AG09309 (cell line): ENCODE results near the gene CXCR2.
"Not testable (repeated sequence)": the region's sequence is repeated elsewhere in the genome, so short reads cannot be mapped to it uniquely, and the experiment has no call there.

Source experiments
- DNase-seq: peaks from one replicate; pipeline ENCODE4 v3.0.0-alpha.2; 2010; ENCODE audit warnings: low read depth
- H3K4me3 ChIP-seq: 2 replicates; pipeline ENCODE4 v1.5.1; 2011; ENCODE audit warnings: mild to moderate bottlenecking, low read depth, low read length, moderate library complexity; ENCODE audit not compliant: control insufficient read depth
- CTCF ChIP-seq: IDR thresholded peaks from 2 replicates; pipeline ENCODE4 v1.5.1; 2011; ENCODE audit warnings: mild to moderate bottlenecking, low read depth, low read length, inconsistent platforms; ENCODE audit not compliant: insufficient read depth, control insufficient read depth; ENCODE audit errors: missing control alignments

CXCR2 gene

DNA sequence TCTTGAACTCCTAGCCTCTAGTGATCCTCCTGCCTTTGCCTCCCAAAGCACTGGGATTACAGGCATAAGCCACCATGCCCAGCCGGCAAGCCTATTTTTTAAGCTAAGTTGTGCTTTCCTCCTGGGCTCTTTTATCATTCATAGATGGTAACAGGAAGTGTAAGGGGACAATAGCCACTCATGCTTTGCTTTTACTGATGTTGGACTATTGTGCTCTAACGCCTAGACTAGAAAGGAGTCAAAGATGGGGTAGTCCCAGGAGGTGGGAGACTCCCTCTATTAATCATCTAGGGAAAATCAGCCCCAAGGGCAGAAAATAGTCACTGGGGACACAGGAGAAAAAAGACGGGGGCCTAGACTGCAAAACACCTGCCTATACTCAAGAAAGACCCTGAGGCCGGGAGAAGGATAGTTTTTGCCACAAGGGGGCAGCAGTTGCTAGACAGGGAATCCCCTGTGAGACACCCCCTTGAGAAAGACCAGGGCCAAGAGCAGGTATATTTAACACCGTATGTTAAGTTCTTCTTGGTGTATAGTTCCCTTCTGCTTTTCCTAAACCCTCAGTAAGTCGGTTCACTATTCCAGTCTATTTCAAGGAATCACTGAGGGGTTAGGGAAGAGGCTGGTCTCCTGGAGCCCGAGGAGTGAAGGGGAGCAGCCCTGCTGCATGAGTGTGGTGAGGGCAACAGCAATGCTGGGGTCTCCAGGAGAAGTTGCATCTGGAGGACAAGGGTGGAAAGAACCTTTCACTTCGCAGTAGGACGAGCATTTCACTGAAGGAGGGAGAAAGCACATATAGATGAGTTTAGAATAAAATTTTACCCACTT lies 43.0 kb downstream of the CXCR2 start:
- DNase-seq, result no peak
- TF ChIP-seq CTCF, result peak; percentile 77
- no peak overlapping the region for H3K4me3 ChIP-seq

DNA sequence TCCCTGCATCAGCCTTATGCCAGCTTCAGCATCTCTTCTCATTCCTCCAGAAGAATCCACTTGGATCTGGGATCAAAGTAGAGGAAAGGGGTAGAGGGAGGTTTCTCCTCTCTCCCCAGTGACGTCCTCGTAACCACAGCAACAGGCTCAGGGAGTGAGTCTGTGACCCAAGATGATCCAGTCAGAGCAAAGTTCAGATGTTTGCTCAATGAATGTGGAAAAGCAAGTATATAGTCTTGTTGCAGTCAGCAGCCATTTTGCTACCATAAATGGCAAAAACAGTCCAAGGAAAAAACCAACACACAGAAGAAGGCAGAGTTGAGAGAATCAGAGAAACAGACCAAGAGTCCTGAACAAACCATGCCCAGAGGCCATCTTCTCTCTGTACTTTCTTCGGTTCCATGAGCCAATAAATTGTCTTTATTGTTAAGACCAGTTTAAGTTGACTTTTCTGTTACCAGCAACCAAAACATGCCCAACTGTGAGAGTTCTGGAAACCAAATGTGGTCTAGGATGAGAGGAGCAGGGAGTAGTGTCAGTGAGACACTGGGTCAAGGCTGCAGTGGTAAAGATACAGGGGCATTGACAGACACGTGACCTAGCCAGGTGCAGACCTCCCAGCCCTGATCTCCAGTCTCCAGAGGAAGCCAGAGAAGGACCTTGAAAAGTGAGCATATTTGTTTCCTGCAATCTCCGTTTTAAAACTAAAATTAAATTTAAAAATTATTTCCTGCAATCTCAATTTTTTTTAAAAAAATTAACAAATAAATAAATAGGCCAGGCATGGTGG lies 44.1 kb downstream of the CXCR2 start:
- no peak for TF ChIP-seq CTCF
- no peak overlapping the region for H3K4me3 ChIP-seq
- no peak for DNase-seq

GRCh38 chr2:218171744-218172143 lies 45.9 kb downstream of the CXCR2 start:
- not testable (repeated sequence) for DNase-seq, H3K4me3 ChIP-seq

- DNase-seq, result no peak
- H3K4me3 ChIP-seq, result no peak overlapping the region
- no peak for TF ChIP-seq CTCF
Measured at GRCh38 chr2:218172845-218173244, 47.0 kb downstream of the CXCR2 start.

DNA sequence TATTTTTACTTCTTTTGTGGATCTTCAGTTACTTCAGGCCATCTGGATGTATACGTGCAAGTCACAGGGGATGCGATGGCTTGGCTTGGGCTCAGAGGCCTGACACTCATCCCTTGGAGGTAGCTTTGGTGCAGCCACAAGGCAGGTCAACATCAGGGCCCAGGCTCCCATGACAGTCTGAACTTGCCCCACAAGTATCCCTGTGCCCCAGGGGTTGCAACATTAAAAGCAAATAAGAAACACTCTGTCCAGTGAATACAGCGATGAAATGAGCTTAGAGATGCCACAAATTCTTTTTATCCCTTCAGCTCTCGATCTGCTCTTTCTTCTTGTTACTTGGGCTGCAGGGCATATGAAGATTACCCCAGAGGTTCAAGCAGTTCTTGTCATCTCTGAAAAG lies 54.0 kb downstream of the CXCR2 start:
- no peak overlapping the region for H3K4me3 ChIP-seq
- TF ChIP-seq CTCF, result no peak
- DNase-seq, result no peak

DNA sequence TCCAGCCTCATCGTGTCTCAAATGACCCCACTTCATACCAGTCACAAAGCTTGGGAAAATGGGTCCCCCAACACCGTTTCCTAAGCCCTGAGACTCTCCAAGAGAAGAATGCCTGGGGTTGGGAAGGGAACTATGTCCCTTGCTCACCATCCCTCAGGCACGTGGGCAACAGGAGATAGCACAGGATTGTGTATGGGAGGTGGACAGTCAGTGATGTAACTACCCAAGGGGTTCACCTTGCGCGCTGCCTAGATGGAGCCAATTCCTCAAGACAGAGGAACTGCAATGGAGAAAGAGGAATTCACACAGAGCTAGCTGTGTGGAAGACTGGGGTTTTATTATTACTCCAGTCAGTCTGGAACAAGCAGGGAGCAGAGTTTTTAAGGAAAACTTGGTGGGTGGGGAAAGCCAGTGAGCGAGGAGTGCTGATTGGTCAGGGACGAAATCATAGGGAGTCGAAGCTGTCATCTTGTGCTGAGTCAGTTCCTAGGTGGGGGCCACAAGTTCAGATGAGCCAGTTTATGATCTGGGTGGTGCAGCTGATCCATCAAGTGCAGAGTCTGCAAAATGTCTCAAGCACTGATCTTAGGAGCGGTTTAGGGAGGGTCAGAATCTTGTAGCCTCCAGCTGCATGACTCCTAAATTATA lies 54.8 kb downstream of the CXCR2 start:
- TF ChIP-seq CTCF, result no peak
- no peak for DNase-seq

DNA sequence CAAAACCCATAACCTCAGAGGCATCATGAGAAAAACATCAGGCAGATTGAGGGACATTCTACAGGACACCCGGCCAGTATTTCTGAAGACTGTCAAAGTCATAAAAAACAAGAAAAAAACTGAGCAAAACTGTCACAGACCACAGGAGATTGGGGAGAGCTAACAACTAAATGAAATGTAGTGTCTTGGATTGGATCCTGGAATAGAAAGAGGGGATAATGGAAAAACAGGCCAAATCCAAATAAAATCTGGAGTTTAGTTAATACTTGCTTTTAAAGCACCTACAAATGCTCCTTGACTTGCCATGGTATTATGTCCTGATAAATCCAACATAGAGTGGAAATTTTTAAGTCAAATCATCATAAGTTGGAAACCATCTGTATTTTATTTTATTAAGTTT lies 58.5 kb downstream of the CXCR2 start:
- TF ChIP-seq CTCF, result no peak
- no peak for DNase-seq
- H3K4me3 ChIP-seq, result no peak overlapping the region

More for the DNA sequence above, 54.8 kb downstream of the CXCR2 start:
- no peak overlapping the region for H3K4me3 ChIP-seq
